DMS114 treated with DMSO at 0.1 percent for 48 hours (cell line): ENCODE results near the gene TFPI2.
A peak's percentile ranks its signal among the peaks of the same experiment; 100 is the strongest.
"Not testable (repeated sequence)": the region's sequence is repeated elsewhere in the genome, so short reads cannot be mapped to it uniquely, and the experiment has no call there.

Experiments
- DNase-seq: peaks from one replicate; lab custom pipeline; 2025; ENCODE audit not compliant: unreplicated experiment; lab: John Stamatoyannopoulos, UW

TFPI2 gene, protein sequence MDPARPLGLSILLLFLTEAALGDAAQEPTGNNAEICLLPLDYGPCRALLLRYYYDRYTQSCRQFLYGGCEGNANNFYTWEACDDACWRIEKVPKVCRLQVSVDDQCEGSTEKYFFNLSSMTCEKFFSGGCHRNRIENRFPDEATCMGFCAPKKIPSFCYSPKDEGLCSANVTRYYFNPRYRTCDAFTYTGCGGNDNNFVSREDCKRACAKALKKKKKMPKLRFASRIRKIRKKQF

DNA sequence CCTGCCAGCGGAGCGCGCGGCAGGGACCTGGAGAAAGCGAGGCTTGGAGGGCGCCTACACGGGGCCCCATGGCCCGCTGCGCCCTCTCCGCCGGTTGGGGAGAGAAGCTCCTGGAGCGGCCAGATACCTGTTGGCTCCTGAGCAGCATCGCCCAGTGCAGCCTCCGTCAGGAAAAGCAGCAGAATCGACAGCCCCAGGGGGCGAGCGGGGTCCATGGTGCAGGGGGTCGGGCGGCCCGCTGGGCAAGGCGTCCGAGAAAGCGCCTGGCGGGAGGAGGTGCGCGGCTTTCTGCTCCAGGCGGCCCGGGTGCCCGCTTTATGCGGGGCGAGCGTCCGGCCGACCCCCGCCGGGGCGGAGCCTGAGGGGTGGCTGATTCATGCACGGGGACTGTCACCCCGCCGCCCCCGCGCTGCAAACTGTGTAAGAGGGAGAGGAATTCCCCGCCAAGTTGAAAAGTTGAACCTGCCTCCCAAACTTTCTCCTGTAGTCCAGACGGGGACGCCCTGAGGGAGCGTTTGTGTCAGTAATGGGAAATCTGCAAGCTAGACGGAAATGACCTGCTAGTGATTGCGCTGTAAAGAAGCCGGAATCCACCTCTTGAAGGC is at the start of gene TFPI2:
TFPI2 (minus strand) TSS at position 290 of the 605 bp plus-strand sequence; CDS start at position 215, 75 bp downstream.
- no peak for DNase-seq

DNA sequence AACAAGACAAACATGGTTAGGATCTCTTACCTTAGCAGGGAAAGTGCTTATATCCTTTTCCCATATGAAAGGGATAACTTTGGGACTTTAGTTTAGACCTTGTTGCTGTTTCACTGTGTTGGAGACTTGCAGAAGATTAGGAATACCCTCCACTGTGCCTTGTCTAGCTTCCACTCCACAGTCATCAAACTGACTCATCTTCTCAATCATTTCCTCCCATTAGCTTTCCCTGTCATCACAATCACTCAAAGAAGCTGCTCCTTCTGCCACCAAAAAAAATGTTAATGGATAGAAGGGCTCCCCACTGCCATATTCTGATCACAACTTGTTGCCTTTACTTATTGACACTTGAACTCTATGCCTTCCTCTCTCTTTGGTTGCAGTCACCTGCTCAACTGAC is 47.7 kb upstream of the TFPI2 start:
- no peak for DNase-seq

DNA sequence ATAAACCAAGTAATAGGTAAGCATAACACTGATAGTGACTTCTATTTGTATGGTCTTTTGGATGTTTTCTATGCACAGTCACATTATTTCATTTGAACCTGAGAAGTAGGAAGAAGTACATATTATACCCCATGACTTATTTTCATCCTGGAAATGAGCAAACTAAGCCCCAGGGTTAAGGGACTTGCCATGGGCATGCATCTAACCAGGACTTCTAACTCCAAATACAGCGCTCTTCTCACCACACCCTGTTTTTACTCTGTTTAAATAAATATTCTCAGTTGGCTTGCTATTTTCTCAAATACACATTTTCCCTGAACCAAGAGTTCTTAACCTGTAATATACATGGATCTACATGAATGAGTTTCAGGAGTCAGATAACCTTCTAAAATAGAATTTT is 47.3 kb upstream of the TFPI2 start:
- DNase-seq = no peak

DNA sequence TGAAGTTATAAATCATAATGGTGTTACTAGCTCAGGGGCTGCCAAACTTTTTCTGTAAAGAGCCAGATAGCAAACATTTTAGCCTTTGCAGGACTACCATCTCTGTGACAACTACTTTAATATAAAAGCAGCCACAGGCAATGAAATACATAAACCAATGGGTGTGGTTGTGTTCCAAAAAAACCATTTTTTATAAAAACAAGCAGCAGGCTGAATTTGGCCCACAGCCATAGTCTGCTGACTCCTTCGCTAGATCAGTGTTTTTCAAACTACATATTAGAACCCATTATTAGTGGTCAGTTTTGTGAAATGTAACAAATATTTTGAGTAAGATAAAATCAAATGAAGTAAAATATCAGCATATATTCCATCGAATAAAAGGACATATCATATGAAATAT is 44.5 kb upstream of the TFPI2 start:
- DNase-seq = no peak

DNA sequence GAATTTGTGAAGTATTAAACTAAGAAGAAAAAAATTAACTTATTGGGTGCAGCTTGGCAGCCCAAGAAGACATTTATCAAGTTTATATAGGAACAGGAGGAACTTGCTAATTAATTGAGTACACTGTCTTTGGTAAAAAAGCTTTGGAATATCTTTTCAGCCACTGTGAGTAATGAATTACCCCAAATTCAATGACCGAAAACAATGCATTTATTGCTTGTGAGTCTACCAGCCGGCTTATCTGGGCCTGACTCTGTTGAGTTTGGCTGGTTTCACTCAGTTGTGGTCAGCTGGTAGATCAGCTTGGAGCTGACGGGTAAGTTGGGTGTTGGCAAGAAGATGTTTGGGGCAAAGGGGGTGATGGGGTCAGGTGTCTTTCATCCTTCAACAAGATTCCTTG is 42.6 kb upstream of the TFPI2 start:
- no peak for DNase-seq

DNA sequence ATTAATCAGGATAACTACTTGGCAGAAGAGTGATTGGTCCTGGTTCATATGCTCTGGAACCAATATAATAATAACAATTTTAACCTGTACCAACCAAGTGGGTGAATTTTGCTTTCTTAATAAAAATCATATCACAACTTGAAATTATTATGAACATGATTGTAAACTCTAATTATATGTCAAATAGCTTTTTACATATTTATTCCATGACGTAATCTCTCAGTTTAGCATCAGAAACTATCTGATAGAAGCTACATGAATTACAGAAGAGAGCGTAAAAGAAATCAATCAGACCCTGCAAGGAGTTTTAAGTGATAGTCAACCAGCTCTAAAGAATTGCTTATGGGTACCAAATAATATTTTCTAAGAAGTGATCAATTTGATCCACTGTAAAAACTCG is 41.1 kb upstream of the TFPI2 start:
- DNase-seq = no peak

DNA sequence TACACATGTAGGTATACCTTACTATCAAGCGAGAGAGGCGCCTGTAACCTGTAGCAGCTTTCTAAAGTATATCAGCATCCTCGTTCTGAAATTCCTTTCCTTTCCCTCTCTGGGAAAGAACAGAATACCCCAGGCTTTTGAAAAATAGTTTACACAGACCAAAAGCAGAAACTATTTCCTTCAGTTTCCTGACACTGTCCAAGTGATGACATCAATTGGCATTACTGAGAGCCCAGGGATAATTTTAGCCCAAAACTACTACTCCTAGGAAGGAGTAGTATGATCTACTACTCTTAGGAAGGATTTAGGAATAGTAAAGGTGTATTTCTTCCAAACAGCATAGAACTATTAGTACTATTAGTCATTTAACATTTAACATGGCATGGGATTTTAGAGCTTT is 37.0 kb upstream of the TFPI2 start:
- DNase-seq = no peak

DNA sequence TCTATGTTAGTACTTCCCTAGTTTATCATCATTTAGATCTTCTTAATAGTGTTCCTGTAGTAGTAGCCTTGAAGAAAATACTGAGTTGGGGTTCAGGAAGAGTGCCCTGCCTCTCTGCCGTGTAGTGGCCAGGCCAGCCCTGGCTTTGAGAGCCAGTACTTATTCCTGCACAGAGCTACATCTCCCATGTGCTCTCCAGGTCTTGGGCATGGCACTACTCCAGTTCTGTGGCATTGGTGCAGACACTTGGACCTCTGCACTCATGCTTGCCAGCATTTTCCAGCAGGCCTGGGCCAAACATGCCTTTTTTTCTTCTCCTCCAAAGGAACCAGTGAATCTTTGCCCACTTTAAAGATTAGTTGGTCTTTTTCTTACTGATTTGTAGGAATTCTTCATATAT is 36.2 kb upstream of the TFPI2 start:
- no peak for DNase-seq

DNA sequence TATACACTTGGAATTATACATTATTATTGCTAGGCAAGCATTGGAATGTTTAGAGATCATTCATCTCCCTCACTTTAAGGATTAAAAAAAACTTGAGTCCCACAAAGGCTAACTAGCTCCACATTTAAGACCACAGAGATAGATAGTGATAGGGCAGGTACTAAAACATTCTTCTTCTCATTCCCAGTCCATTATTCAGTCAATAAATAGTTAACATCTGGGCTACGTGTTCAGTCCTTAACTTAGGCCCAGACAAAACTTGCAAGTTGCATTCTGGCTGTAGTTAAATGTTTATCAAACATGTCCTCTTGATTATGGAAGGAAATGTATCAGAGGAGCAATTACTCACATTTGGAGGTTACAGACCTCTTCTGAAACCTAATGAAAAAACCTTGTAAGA is 33.4 kb upstream of the TFPI2 start:
- DNase-seq = no peak

DNA sequence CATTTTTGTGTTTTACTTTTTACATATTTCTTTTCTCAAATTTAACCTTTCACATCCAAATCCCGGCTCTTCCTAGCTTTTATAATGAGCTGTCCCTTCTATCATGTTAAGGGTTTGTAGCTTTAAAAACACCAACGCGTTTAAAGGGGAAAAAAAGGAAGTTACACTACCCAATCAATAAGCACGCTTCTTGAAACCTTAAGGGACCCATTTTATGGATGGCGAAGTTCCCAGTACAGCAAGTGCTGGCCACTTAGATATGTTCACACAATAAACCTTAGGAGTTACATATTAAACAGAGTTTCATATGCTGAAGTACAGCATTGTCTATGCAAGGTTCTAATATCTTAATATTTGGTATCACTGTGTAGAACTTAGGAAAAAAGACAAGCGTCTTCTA is 32.7 kb upstream of the TFPI2 start:
- DNase-seq = no peak

DNA sequence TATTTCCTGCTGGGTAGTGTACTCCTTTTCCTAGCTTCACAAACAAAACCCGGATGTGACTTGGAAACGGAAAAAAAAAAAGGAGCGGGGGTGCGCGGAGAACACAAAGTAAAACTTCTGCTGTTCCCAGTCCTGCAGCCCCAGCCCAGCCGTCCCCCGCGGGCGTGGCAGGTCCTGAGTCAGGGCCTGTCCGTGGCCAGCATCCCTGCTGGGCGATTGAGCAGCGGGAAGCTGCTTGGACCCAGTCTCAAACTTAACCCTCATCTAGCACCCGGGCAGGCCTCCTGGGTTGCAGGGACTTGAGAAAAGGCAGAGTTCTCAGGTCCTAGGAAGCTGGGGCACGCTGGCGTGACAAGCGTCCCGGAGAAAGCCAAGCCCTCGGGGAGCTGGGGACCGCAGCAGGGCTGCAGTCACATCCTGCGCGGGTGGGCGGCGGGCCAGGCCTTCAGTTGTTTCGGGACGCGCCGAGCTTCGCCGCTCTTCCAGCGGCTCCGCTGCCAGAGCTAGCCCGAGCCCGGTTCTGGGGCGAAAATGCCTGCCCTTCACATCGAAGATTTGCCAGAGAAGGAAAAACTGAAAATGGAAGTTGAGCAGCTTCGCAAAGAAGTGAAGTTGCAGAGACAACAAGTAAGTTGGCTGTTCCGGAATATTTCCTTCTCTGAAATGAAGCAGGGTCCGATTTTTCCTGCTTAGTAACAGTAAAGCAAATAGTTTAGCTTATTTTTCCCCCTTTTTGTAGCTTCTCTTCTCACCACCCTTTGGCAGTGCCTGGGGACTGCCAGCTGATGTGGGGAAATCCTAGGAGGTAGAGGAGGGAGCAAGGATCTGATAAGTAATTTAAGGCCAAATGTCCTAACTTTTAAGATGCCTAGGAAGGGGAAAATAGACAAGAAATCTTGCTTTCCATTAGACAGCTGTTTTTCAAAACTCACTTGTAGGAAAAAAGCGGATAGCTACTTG is 31.3 kb upstream of the TFPI2 start, which contains the start of gene GNG11:
GNG11 (plus strand) TSS at position 129 of the 960 bp plus-strand sequence; CDS start at position 532, 403 bp downstream.
- peak; percentile 41 for DNase-seq

DNA sequence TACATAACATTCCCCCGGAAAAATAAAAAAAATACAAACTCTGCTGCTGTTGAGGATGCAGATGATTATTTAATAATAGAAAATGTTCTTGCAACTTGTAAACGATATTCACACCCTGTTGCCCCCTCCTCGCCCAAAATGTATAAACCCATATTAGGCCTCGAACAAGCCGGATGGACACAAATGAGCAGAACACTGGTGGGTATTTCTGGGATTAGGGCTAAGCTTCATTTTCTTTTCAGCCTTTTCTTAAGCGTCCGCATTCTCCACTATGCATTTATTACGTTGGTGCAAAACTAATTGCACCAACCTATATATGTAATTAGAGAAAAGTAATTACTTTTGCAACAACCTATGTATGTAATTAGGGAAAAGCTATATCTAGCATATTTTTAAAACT is 30.6 kb upstream of the TFPI2 start:
- DNase-seq = no peak

DNA sequence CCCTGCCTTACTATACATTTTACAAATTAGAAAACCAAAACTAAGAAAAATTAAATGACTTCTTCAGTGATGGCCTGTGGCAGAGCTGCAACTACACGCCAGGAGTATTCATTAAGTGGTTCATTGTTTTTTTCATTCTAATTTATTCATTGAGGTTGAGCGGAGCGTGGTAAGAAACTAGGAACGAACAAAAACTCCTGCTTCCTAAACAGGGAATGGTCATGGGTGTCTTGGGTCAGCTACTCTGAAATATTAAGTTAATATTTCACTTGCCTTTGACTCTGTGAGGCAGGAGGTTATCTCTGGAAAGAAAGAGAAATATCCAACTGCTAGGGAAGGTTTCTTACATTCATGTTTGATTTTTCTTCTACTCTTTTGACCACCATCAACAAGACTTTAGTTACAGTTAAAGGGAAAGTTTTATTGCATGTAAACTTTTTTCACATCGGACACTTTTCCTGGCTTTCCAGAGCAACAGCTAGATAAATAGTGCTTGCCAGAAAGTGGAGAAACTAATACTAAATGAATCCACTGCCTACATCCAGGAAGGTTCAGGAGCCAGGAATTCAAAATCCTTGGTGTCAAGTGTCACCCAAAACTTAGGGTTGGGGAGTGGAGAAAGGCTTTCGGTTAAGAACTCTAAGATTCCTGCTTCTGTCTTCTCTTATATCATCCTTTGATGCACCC is 30.1 kb upstream of the TFPI2 start:
- DNase-seq = no peak

DNA sequence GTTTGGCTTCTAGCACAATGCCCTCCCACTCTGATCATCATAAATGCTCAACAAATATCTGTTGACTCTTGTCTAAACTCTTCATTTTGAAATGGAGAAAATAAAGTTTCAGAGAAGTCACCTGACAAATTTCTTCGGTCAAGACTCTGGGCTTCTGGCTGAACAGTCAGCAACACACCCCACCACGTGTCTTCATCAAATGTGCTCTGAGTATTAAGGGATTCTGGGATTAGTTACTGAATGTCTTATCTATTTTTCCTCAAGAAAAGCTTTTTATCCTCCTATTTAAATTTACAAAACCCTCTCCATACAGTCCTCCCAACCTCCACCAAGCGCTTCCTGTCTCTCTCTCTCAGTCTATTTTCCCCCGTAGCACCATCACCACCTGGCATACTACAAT is 25.8 kb upstream of the TFPI2 start:
- DNase-seq = not testable (repeated sequence)

DNA sequence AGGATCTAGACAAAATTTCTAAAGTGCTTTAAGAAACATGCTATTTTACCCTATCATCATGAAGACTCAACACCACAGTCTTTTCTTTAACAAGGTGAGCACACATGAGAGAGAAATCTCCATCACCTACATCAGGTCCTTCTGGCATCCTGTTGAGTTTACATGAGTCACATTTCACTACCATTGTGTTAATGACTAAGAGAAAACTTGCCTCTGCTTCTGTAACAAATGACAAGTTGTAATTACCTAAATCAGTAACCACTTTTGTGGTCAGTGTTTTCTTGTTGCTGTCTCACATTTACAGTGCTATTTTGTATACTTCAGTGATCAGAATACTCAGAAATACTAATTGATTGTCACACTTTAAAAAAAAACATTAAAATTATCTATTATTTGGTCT is 25.3 kb upstream of the TFPI2 start:
- not testable (repeated sequence) for DNase-seq

DNA sequence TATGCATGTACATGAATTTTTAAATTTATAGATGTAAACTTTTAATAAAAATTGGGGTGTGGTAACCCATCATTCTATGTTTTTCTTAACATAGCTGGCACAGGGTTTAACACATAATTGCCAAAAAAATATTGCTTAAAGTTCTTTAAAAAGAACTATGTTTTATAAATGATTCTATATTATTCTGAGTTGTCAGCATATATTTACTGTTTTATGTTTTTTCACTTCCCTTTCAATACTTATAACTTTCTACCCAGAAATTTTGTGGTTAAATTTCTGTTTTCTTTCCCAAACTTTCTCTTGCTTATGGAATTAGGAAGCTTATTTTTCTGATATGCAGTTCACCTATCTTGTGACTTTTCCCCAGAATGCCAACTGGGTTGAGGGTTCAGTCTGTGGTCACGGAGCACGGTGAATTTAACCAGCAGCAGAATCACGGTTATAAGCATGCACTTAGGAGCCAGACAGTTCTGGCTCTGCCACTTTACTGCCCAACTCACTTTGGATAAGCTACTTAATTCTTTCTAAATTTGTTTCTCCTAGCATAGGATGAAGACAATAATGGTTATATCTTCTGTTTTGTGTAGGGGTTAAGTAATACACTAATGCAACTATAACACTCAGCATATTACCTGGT is 24.8 kb upstream of the TFPI2 start:
- not testable (repeated sequence) for DNase-seq

DNA sequence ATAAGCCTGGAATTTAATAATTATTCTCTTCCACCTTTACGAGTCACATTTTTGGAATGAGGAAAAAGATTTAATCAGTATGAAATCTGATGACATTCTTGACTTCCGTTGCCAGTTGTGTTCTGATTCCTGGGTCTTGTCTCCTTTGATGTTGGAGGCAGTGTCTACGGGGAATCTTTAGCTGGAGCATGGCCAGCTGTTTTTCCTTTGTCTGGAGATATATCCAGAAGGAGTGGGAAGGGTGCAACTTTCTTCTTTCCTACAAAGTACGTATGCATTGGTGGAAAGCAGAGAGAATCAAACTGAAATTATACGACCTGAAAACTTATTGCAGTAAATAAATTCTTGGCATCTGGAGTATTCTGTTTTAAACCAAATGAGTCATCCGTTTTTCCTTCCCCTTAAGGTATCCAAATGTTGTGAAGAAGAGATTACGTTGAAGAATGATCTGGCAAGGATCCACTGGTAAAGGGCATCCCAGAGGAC is 24.1 kb upstream of the TFPI2 start:
- no peak for DNase-seq

DNA sequence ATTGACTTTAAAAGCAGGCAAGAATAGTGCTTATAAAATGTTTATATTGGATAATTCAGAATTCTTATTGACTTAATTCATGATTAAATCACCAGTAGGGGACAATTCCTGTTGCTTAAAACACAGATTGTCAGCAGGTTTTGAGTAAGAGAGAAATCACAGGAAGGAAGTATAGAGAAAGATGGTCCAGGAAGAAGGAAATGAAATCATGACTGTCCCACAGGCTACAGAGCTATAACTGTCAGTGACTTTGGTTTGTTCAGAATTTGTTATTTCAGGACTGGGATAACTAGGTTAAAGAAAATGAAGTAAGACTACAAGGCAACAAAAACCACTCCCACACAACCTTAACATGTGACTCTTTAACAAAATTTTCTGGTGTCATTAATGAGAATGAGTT is 22.6 kb upstream of the TFPI2 start:
- no peak for DNase-seq

DNA sequence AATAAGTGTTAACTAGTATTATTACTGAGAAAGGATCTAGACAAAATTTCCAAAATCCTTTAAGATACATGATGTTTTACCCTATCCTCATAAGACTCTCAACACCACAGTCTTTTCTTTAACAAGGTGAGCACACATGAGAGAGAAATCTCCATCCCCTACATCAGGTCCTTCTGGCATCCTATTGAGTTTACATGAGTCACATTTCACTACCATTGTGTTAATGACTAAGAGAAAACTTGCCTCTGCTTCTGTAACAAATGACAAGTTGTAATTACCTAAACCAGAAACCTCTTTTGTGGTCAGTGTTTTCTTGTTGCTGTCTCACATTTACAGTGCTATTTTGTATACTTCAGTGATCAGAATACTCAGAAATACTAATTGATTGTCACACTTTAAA is 21.1 kb upstream of the TFPI2 start:
- DNase-seq = not testable (repeated sequence)

DNA sequence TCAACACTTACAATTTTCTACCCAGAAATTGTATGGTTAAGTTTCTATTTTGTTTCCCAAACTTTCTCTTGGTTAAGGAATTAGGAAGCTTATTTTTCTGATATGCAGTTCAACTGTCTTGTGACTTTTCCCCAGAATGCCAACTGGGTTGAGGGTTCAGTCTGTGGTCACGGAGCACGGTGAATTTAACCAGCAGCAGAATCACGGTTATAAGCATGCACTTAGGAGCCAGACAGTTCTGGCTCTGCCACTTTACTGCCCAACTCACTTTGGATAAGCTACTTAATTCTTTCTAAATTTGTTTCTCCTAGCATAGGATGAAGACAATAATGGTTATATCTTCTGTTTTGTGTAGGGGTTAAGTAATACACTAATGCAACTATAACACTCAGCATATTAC is 20.7 kb upstream of the TFPI2 start:
- not testable (repeated sequence) for DNase-seq
